PC-3 (cell line): Measurements from ENCODE around the gene ZDBF2.

Source experiments
- EZH2 ChIP-seq: fragments of 300-600 bp; sonication (generic); IDR thresholded peaks from one replicate; pipeline ENCODE4 v1.6.1; 2017; ENCODE audit warnings: antibody characterized with exemption, mild to moderate bottlenecking, low read length; ENCODE audit not compliant: unreplicated experiment
- EZH2phosphoT487 ChIP-seq: fragments of 300-600 bp; sonication (generic); IDR thresholded peaks from 2 replicates; pipeline ENCODE4 v1.6.1; 2018; ENCODE audit warnings: mild to moderate bottlenecking, antibody characterized with exemption, low read length, borderline replicate concordance
- TF ChIP-seq, protein P1 (sequence below): fragments of 300-600 bp; sonication (generic); conservative IDR thresholded peaks from 2 replicates; pipeline ENCODE4 v1.5.1; 2017; ENCODE audit warnings: antibody characterized with exemption, low read depth, mild to moderate bottlenecking, low read length

DNA sequence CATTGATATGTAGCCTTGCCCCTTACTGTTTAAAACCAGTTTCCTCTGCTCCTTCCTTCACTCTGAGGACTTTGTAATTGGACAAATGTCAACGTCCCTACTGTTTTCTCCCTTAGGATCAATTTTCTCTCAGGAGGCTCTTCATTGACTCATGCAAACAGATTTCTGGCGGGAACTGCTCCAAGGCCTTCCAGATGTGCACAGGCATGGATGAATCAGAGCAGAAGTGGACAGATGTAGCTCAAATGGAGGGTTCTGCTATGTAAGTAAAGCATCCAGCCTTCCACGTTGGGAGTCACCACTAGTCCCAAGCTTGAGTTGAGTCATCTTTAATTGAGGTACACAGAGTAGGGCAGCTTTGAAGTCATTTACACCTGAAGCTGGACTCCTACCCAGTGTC, 34.1 kb upstream of the ZDBF2 start:
- TF ChIP-seq, protein P1, sequence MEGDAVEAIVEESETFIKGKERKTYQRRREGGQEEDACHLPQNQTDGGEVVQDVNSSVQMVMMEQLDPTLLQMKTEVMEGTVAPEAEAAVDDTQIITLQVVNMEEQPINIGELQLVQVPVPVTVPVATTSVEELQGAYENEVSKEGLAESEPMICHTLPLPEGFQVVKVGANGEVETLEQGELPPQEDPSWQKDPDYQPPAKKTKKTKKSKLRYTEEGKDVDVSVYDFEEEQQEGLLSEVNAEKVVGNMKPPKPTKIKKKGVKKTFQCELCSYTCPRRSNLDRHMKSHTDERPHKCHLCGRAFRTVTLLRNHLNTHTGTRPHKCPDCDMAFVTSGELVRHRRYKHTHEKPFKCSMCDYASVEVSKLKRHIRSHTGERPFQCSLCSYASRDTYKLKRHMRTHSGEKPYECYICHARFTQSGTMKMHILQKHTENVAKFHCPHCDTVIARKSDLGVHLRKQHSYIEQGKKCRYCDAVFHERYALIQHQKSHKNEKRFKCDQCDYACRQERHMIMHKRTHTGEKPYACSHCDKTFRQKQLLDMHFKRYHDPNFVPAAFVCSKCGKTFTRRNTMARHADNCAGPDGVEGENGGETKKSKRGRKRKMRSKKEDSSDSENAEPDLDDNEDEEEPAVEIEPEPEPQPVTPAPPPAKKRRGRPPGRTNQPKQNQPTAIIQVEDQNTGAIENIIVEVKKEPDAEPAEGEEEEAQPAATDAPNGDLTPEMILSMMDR = no peak
- TF ChIP-seq EZH2phosphoT487 (no peak), EZH2 (no peak)
